Measurements from ENCODE around the gene CCDC171.

DNA sequence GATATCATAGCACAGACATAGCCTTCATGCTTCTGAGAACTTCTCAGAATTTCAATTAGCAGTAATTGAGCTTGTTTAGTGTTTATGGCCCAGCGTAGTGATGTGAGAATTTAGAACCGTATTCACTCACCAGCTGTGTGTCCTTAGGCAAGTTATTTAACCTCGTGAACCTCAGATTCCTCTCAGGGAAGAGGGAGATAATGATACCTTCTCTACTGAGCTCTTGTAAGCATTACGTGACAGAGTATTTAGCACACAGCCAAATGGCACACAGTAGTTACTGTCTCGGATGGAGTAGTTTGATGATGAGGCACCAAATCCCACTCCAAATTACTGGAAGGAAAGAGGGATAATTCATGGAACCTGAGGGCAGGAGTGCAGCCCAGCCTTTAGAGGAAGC is 429.3 kb downstream of the CCDC171 start:
- TF ChIP-seq, protein P1, sequence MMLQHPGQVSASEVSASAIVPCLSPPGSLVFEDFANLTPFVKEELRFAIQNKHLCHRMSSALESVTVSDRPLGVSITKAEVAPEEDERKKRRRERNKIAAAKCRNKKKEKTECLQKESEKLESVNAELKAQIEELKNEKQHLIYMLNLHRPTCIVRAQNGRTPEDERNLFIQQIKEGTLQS (IDR thresholded peaks at IDR 0.05): no peak
- TF ChIP-seq, protein P2, sequence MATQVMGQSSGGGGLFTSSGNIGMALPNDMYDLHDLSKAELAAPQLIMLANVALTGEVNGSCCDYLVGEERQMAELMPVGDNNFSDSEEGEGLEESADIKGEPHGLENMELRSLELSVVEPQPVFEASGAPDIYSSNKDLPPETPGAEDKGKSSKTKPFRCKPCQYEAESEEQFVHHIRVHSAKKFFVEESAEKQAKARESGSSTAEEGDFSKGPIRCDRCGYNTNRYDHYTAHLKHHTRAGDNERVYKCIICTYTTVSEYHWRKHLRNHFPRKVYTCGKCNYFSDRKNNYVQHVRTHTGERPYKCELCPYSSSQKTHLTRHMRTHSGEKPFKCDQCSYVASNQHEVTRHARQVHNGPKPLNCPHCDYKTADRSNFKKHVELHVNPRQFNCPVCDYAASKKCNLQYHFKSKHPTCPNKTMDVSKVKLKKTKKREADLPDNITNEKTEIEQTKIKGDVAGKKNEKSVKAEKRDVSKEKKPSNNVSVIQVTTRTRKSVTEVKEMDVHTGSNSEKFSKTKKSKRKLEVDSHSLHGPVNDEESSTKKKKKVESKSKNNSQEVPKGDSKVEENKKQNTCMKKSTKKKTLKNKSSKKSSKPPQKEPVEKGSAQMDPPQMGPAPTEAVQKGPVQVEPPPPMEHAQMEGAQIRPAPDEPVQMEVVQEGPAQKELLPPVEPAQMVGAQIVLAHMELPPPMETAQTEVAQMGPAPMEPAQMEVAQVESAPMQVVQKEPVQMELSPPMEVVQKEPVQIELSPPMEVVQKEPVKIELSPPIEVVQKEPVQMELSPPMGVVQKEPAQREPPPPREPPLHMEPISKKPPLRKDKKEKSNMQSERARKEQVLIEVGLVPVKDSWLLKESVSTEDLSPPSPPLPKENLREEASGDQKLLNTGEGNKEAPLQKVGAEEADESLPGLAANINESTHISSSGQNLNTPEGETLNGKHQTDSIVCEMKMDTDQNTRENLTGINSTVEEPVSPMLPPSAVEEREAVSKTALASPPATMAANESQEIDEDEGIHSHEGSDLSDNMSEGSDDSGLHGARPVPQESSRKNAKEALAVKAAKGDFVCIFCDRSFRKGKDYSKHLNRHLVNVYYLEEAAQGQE (IDR thresholded peaks at IDR 0.05; ENCODE audit: low read depth): no peak
- TF ChIP-seq CEBPB (IDR thresholded peaks at IDR 0.05; ENCODE audit: low read depth) (no peak), CBX3 (IDR thresholded peaks at IDR 0.05; ENCODE audit: low read depth) (no peak), EZH2phosphoT487 (IDR thresholded peaks at IDR 0.05; ENCODE audit: borderline replicate concordance) (no peak), POLR2A (IDR thresholded peaks at IDR 0.05; ENCODE audit: borderline replicate concordance, extremely low read depth, insufficient read depth, insufficient read length) (no peak), YY1 (IDR thresholded peaks at IDR 0.05; ENCODE audit: extremely low read depth, insufficient replicate concordance, low read depth, low read length) (no peak), EZH2 (IDR thresholded peaks at IDR 0.05) (no peak), JUND (IDR thresholded peaks at IDR 0.05) (no peak)
- TF ChIP-seq, protein P3, sequence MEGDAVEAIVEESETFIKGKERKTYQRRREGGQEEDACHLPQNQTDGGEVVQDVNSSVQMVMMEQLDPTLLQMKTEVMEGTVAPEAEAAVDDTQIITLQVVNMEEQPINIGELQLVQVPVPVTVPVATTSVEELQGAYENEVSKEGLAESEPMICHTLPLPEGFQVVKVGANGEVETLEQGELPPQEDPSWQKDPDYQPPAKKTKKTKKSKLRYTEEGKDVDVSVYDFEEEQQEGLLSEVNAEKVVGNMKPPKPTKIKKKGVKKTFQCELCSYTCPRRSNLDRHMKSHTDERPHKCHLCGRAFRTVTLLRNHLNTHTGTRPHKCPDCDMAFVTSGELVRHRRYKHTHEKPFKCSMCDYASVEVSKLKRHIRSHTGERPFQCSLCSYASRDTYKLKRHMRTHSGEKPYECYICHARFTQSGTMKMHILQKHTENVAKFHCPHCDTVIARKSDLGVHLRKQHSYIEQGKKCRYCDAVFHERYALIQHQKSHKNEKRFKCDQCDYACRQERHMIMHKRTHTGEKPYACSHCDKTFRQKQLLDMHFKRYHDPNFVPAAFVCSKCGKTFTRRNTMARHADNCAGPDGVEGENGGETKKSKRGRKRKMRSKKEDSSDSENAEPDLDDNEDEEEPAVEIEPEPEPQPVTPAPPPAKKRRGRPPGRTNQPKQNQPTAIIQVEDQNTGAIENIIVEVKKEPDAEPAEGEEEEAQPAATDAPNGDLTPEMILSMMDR (IDR thresholded peaks at IDR 0.05 in 2 of 3, conservative IDR thresholded peaks at IDR 0.05 in 1 of 3; ENCODE audit: borderline replicate concordance in 1 of 3, insufficient read depth in 1 of 3, low read depth in 2 of 3, low read length in 2 of 3): no peak
